SK-N-SH (cell line): ENCODE data around the gene SCN2A. TPM values are rescaled to one million over a fixed set of nuclear protein-coding genes. Genes with fewer than 3 reads are reported as not detected.

ENCODE experiments used
- CTCF ChIA-PET: fragments of 300-600, 350-600 bp; formaldehyde crosslinking; extraction: SDS; loops from one replicate; lab custom pipeline; 2021; lab: Yijun Ruan, JAX
- POLR2A ChIA-PET: fragments of 350-600 bp; sonication (Branson Sonifier 250); formaldehyde crosslinking; extraction: SDS; loops from one replicate; lab custom pipeline; 2020; ENCODE audit warnings: antibody characterized with exemption, inconsistent platforms; lab: Yijun Ruan, JAX
- DNase-seq: peaks from one replicate; pipeline ENCODE4 v3.0.0; 2012
- H2AFZ ChIP-seq: fragments of 200-600 bp; sonication (generic); 2 replicates; pipeline ENCODE4 v1.8.1; 2016; ENCODE audit warnings: antibody characterized with exemption, mild to moderate bottlenecking, low read depth
- H3F3A ChIP-seq: fragments of 200-600 bp; sonication (generic); replicated peaks from 2 replicates; pipeline ENCODE3; 2016; ENCODE audit warnings: antibody characterized with exemption, mild to moderate bottlenecking; ENCODE audit not compliant: insufficient read depth
- H3K27ac ChIP-seq, 2 experiments: fragments of 200-500 bp in 1 of 2; fragments of 200-600 bp in 1 of 2; sonication (Bioruptor generic) in 1 of 2; sonication (generic), shearing (Covaris generic) in 1 of 2; 2 replicates each; pipeline versions ENCODE4 v1.5.1 to v1.6.1; 2014 to 2016; ENCODE audit warnings: low read depth in 2 of 2, inconsistent platforms in 1 of 2, low read length in 1 of 2, mild to moderate bottlenecking in 1 of 2, mixed read lengths in 1 of 2
- H3K27me3 ChIP-seq: fragments of 200-600 bp; sonication (generic), shearing (Covaris generic); 2 replicates; pipeline ENCODE4 v1.6.1; 2016; ENCODE audit warnings: mixed run types; ENCODE audit not compliant: insufficient read depth
- H3K36me3 ChIP-seq, 2 experiments: fragments of 200-500 bp in 1 of 2; fragments of 200-600 bp in 1 of 2; sonication (Bioruptor generic) in 1 of 2; sonication (generic) in 1 of 2; replicated peaks in 1 of 2; 2 replicates each; pipeline versions ENCODE3 to v1.5.1; 2014 to 2016; ENCODE audit warnings: low read length in 1 of 2, mild to moderate bottlenecking in 1 of 2; ENCODE audit not compliant: insufficient read depth in 2 of 2, control insufficient read depth in 1 of 2
- H3K4me1 ChIP-seq, 2 experiments: fragments of 200-500 bp in 1 of 2; fragments of 200-600 bp in 1 of 2; sonication (Bioruptor generic) in 1 of 2; sonication (generic), shearing (Covaris generic) in 1 of 2; 2 replicates each; pipeline versions ENCODE4 v1.5.1 to v1.6.1; 2014 to 2016; ENCODE audit warnings: low read depth in 1 of 2, low read length in 1 of 2, mixed run types in 1 of 2; ENCODE audit not compliant: insufficient read depth in 2 of 2, control insufficient read depth in 1 of 2
- H3K4me2 ChIP-seq: fragments of 200-600 bp; sonication (generic), shearing (Covaris generic); 2 replicates; pipeline ENCODE4 v1.6.1; 2017; ENCODE audit warnings: mixed run types
- H3K4me3 ChIP-seq, 2 experiments: fragments of 200-500 bp in 1 of 2; fragments of 200-600 bp in 1 of 2; sonication (Bioruptor generic) in 1 of 2; sonication (generic), shearing (Covaris generic) in 1 of 2; 2 replicates each; pipeline versions ENCODE4 v1.5.1 to v1.8.1; 2014 to 2016; ENCODE audit warnings: low read depth in 2 of 2, inconsistent platforms in 1 of 2, low read length in 1 of 2, mild to moderate bottlenecking in 1 of 2, mixed read lengths in 1 of 2, moderate library complexity in 1 of 2
- H3K79me2 ChIP-seq: fragments of 200-600 bp; sonication (generic); 2 replicates; pipeline ENCODE4 v1.8.1; 2017; ENCODE audit warnings: mild to moderate bottlenecking; ENCODE audit not compliant: insufficient read depth
- H3K9ac ChIP-seq: fragments of 200-600 bp; sonication (generic); 2 replicates; pipeline ENCODE4 v1.6.1; 2017; ENCODE audit warnings: mixed run types
- H3K9me2 ChIP-seq: fragments of 200-600 bp; sonication (generic); 2 replicates; pipeline ENCODE4 v1.6.1; 2017; ENCODE audit warnings: mixed run types
- H3K9me3 ChIP-seq: fragments of 200-600 bp; sonication (generic); 2 replicates; pipeline ENCODE4 v1.6.1; 2017; ENCODE audit warnings: mixed run types, mild to moderate bottlenecking, moderate library complexity
- H4K20me1 ChIP-seq: fragments of 200-600 bp; sonication (generic); 2 replicates; pipeline ENCODE4 v1.6.1; 2017; ENCODE audit warnings: mild to moderate bottlenecking, mixed run types; ENCODE audit not compliant: insufficient read depth
- FOXM1 ChIP-seq: IDR thresholded peaks from 2 replicates; pipeline ENCODE4 v1.4.0; 2012; ENCODE audit warnings: low read depth, mild to moderate bottlenecking
- GATA2 ChIP-seq: sonication (generic); formaldehyde crosslinking; IDR thresholded peaks from 2 replicates; pipeline ENCODE4 v1.5.0; 2020; ENCODE audit warnings: mild to moderate bottlenecking, missing genetic modification reagents
- MXI1 ChIP-seq: IDR thresholded peaks from 2 replicates; pipeline ENCODE4 v1.6.1; 2012; ENCODE audit warnings: mild to moderate bottlenecking, low read depth, low read length, improper control_type of control experiment
- NRF1 ChIP-seq: IDR thresholded peaks from 2 replicates; pipeline ENCODE4 v1.6.1; 2012; ENCODE audit warnings: low read depth, mild to moderate bottlenecking, low read length
- POLR2AphosphoS5 ChIP-seq: IDR thresholded peaks from 2 replicates; pipeline ENCODE4 v1.6.1; 2012; ENCODE audit warnings: low read depth, low read length
- REST ChIP-seq: IDR thresholded peaks from 2 replicates; pipeline ENCODE4 v1.6.1; 2012; ENCODE audit warnings: mild to moderate bottlenecking, low read depth, low read length, moderate library complexity
- RXRA ChIP-seq: IDR thresholded peaks from 2 replicates; pipeline ENCODE4 v1.4.0; 2012; ENCODE audit warnings: low read depth, mild to moderate bottlenecking, borderline replicate concordance
- TEAD4 ChIP-seq: IDR thresholded peaks from 2 replicates; pipeline ENCODE4 v1.4.0; 2012; ENCODE audit warnings: mild to moderate bottlenecking, borderline replicate concordance; ENCODE audit not compliant: insufficient read depth
- ZBTB33 ChIP-seq: IDR thresholded peaks from 2 replicates; pipeline ENCODE4 v1.4.0; 2012; ENCODE audit warnings: low read depth, borderline replicate concordance
- WGBS: methylation state at CpG from one replicate; pipeline ENCODE4 v1.1.6; 2017; ENCODE audit warnings: low lambda C conversion rate; 5-methylcytosine and 5-hydroxymethylcytosine counted together
- polyA plus RNA-seq, 3 experiments: library from polyadenylated mRNA; depleted of rRNA; stranded (reverse); fragments of >200 nt; gene quantifications; 2 replicates each; pipeline ENCODE4 v1.2.3, GENCODE V29; 2012
- TF ChIP-seq, protein P1 (sequence below): fragments of 200-600 bp; sonication (generic); IDR thresholded peaks from 2 replicates; pipeline ENCODE4 v1.6.1; 2017; ENCODE audit warnings: antibody characterized with exemption, mild to moderate bottlenecking, moderate library complexity
- TF ChIP-seq, protein P2 (sequence below): fragments of 150-350 bp; IDR thresholded peaks from 2 replicates; pipeline ENCODE4 v1.6.1; 2017; ENCODE audit warnings: antibody characterized with exemption, low read length, low read depth, borderline replicate concordance
- TF ChIP-seq, protein P3 (sequence below): IDR thresholded peaks from 2 replicates; pipeline ENCODE4 v1.4.0; 2012; ENCODE audit warnings: low read depth, borderline replicate concordance

Gene SCN2A
- polyA plus RNA-seq, 1 of the 3 experiments (the other 2 are of a cell fraction), result 5.1 TPM

DNA sequence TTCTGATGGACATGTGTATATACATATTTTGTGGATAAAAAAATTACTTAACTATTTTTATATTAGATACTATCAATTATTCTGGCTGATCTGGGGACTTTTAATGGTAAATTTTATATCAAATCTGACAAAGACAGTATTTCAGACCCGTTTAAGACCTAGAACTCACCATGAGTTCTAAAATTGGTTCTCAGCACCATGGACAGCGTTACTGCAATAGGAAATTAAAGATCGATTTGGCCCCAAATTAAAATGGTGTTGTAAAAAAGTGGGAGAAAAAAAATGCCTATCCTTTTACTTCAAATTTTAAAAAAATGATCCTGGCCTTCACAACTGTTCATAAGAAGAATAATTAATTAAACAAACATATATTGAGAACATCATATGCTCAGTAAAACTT is 919 bp upstream of the SCN2A start:
- CTCF ChIA-PET, result interaction anchor here (0.8 to 3.1 kb wide), 31 partner anchors 10 to 635 kb away, joined by 3 to 27 read pairs (median 7); partner anchors contain the start of gene SCN3A
- Histone ChIP-seq H3K36me3 (no peaks in the 10 kb centered on the region), H3F3A (peaks cover 6% of the 10 kb centered on the region), H3K27me3 (no peaks in the 10 kb centered on the region), H3K9ac (no peak overlapping the region), H3K9me2 (no peaks in the 10 kb centered on the region), H4K20me1 (no peaks in the 10 kb centered on the region), H3K4me1 (no peaks in the 10 kb centered on the region; a peak in 1 of 4 replicates), H3K9me3 (no peaks in the 10 kb centered on the region), H2AFZ (no peak overlapping the region), H3K4me2 (no peak overlapping the region), H3K4me3 (no peak overlapping the region), H3K79me2 (no peaks in the 10 kb centered on the region), H3K27ac (no peak overlapping the region)
- no peak for DNase-seq
- WGBS, result 31% methylated on average over 3 of the region's 3 CpGs
- POLR2A ChIA-PET, result no interaction called here
- TF ChIP-seq FOXM1 (no peak), REST (peak; percentile 96), NRF1 (no peak)

- no peaks in the 10 kb centered on the region; a peak in 1 of 4 replicates for H3K4me1 ChIP-seq
- H3K4me3 ChIP-seq, result peak overlapping the region in 1 of 2 experiments; percentile 33; a peak in 2 of 4 replicates
- 33% methylated on average over 4 of the region's 4 CpGs for WGBS
- ChIA-PET CTCF (interaction anchor here (0.6 to 3.1 kb wide), 49 partner anchors 9 to 643 kb away, joined by 3 to 27 read pairs (median 4); partner anchors contain the start of gene SCN3A), POLR2A (interaction anchor here (0.9 to 1.2 kb wide), 2 partner anchors 55 to 66 kb away, joined by 3 to 7 read pairs; no protein-coding TSS in a partner anchor)
- H3F3A ChIP-seq, result peaks cover 6% of the 10 kb centered on the region
- H3K4me2 ChIP-seq, result no peak overlapping the region
- peak overlapping the region in 1 of 2 experiments; percentile 68; a peak in 2 of 4 replicates for H3K27ac ChIP-seq
- H3K9me3 ChIP-seq, result no peaks in the 10 kb centered on the region
- H3K27me3 ChIP-seq, result no peaks in the 10 kb centered on the region
- no peaks in the 10 kb centered on the region for H3K36me3 ChIP-seq
- no peaks in the 10 kb centered on the region for H3K79me2 ChIP-seq
- DNase-seq, result peak; percentile 16
- no peak overlapping the region for H2AFZ ChIP-seq
- no peak overlapping the region for H3K9ac ChIP-seq
- H4K20me1 ChIP-seq, result no peaks in the 10 kb centered on the region
- no peaks in the 10 kb centered on the region for H3K9me2 ChIP-seq
- no peak for TF ChIP-seq RXRA
- TF ChIP-seq POLR2AphosphoS5, result no peak
- TF ChIP-seq, protein P1, sequence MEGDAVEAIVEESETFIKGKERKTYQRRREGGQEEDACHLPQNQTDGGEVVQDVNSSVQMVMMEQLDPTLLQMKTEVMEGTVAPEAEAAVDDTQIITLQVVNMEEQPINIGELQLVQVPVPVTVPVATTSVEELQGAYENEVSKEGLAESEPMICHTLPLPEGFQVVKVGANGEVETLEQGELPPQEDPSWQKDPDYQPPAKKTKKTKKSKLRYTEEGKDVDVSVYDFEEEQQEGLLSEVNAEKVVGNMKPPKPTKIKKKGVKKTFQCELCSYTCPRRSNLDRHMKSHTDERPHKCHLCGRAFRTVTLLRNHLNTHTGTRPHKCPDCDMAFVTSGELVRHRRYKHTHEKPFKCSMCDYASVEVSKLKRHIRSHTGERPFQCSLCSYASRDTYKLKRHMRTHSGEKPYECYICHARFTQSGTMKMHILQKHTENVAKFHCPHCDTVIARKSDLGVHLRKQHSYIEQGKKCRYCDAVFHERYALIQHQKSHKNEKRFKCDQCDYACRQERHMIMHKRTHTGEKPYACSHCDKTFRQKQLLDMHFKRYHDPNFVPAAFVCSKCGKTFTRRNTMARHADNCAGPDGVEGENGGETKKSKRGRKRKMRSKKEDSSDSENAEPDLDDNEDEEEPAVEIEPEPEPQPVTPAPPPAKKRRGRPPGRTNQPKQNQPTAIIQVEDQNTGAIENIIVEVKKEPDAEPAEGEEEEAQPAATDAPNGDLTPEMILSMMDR, result no peak
- TF ChIP-seq, protein P2, sequence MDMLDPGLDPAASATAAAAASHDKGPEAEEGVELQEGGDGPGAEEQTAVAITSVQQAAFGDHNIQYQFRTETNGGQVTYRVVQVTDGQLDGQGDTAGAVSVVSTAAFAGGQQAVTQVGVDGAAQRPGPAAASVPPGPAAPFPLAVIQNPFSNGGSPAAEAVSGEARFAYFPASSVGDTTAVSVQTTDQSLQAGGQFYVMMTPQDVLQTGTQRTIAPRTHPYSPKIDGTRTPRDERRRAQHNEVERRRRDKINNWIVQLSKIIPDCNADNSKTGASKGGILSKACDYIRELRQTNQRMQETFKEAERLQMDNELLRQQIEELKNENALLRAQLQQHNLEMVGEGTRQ, result no peak
- TF ChIP-seq, protein P3, sequence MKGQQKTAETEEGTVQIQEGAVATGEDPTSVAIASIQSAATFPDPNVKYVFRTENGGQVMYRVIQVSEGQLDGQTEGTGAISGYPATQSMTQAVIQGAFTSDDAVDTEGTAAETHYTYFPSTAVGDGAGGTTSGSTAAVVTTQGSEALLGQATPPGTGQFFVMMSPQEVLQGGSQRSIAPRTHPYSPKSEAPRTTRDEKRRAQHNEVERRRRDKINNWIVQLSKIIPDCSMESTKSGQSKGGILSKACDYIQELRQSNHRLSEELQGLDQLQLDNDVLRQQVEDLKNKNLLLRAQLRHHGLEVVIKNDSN, result 0 out of 2 replicates have a peak, but pooled peaks have one; percentile 5
- 0 out of 2 replicates have a peak, but pooled peaks have one; percentile 22 for TF ChIP-seq GATA2 (CRISPR knock-in tag)
- no peak for TF ChIP-seq ZBTB33
- TF ChIP-seq MXI1, result no peak
- no peak for TF ChIP-seq TEAD4
- TF ChIP-seq, all 33 proteins: peak for 2
Measured at GRCh38 chr2:165239856-165240515, 772 bp downstream of the SCN2A start.
